Activated CD4-positive, alpha-beta T cell treated with anti-CD3 and anti-CD28 coated beads, Interleukin-2, amount 50 U/mL, for 24 hours (primary cell): Measurements from ENCODE around the gene RAD50.
"Not testable (repeated sequence)": the region's sequence is repeated elsewhere in the genome, so short reads cannot be mapped to it uniquely, and the experiment has no call there.

ENCODE experiments used
- DNase-seq, 2 donors: peaks; one replicate each; pipeline ENCODE4 v3.0.0-alpha.2; 2020; ENCODE audit warnings: low read depth in 1 of 2, low spot score in 1 of 2

Gene RAD50

DNA sequence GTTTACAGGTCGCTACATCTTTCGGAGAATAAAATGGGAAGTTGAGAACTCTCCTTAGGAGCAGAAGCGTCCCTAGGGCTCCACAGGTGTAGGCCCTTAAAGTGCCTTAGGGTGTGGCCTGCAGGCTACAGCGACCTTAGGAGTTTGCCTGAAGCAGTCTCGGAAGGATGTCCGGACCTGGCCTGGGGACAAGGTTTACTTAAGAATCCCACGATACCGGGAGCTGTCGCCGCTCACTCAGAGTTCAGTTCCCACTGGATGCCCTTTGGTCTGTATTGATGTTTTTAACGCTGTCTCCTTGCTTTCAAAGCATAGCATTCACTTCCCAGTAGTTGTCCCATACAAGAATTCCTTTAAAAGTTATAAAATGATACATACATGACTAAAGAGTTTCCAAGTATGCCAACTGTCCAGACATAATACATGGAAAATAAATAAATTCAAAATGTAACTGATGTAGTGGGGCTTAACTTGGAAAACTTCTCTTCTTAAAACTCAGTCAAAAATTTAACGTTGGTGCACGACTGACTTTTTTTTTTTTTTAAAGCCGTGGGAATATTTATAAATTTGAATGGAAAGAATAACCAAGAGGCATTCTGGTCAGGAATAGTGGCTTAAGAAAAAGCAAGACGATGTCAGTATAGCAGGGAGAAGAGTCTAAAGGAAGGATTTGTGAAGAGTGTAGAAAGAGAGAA, 848 bp downstream of the RAD50 start:
- DNase-seq: peak; percentile 11 to 13

DNA sequence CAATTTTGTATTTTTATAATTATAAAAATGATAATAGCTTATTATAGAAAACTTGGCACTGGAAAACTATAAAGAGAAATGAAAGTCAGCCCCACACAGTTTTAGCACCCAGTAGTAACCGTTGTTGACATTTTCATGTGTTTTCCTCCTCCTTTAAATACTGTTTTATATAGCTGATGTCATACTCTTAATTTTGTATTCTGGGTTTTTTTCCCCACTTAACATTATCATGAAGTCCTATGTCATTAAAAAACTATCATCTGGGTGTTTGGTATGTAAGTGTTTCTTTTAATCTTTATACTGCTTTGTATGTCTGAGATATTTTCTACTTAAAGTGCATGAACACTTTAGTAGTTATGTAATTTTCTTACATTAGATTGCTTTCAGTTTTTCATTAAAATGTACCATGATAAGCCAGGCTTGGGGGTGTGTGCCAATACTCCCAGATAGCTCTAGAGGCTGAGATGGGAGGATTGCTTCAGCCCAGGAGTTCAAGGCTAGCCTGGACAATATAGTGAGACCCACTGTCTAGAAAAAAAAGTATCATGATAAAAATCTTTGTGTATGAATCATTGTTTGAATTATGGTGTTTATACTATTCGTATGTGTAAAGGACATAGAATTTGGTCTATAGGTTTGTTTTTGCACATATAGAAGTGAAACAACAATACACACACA, 2.7 kb downstream of the RAD50 start:
- no peak for DNase-seq

DNA sequence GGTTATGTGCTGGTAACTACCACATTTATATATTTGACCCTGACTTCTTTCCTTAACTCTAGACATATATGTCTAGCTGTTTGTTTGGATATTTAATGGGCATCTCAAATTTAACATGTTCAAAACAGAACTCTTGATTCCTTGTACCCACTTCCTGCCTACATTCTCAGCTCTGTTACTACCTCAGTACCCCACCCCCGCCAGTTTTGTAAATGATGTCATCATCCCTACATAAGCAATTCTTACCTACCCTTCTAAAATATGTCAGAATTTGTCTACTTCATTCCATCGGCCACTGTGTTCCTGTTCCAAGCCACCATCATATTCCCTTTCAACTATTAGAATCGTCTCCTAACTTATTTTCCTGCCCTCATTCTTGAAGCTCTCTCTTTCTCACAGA, 4.8 kb downstream of the RAD50 start:
- DNase-seq: no peak

DNA sequence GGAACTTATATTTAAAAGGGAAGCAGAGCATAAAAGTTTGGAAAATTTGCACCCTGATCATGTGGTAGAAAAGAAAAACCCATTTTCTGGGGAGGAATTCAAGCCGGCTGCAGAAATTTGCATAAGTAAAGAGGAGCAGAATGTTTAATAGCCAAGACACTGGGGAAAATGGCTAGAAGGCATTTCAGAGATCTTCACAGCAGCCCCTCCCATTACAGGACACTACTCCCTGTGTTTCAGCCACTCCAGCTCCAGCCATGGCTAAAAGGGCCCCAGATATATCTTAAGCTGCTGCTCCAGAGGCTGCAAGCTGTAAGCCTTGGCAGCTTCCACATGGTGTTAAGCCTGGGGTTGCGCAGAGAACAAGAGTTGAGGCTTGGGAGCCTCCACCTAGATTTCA, 7.8 kb downstream of the RAD50 start:
- DNase-seq: not testable (repeated sequence)

DNA sequence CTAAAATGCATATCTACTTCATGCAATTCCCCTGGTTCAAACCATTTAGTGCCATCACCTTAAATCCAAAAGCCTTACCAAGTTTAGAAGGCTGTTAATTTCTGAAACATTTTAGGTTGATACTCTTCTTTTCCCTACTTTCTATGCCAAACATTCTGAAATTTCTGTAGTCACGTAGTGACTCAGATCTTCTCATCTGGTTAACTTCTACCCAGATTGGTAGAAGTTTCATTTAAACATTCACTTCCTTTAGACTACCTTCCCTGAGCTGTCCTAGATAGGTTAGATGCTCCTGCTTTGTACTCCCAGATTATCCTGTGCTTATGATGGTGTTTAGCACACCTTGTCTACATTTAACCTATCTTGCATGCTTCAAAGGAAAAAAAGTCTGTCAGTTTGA, 9.9 kb downstream of the RAD50 start:
- DNase-seq: no peak

DNA sequence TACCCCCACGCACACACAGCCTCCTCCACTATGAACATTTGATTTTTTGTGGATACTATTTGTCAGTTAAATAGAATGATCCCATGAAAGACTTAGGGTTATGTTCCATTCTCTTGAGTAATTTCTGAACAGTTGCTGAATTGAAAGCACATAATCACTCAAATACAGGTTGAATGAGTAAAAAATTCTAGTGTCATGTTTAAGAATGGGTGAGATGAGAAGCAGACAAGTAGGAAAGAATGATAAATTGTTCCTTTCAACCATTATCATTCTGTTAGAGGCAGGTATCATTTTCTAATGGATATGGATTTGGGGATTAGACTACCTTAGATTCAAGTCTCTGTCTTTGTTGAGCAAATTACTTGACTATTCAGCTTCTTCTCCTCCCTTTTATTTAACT, 19.3 kb downstream of the RAD50 start:
- no peak for DNase-seq

DNA sequence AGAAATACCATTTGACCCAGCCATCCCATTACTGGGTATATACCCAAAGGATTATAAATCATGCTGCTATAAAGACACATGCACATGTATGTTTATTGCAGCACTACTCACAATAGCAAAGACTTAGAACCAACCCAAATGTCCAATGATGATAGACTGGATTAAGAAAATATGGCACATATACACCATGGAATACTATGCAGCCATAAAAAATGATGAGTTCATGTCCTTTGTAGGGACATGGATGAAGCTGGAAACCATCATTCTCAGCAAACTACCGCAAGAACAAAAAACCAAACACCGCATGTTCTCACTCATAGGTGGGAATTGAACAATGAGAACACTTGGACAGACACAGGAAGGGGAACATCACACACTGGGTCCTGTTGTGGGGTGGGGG, 27.8 kb downstream of the RAD50 start:
- not testable (repeated sequence) for DNase-seq

DNA sequence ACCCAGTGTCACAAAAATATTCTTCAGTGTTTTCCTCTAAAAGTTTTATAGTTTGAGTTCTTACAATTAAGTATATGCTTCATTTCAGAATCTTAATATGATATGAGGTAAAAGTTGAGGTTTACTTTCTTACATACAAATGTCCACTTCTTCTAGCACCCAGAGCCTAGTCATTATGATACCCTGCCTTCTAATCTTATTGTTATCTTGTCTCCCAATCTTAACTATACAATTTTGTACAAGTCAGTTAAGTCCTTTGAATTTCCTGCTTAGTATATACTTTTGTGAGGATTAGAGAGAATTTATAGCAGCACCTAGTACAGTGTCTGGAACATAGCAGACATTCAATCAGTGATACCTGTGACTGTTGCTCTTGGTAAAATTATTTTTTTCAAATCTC, 29.3 kb downstream of the RAD50 start:
- no peak for DNase-seq

DNA sequence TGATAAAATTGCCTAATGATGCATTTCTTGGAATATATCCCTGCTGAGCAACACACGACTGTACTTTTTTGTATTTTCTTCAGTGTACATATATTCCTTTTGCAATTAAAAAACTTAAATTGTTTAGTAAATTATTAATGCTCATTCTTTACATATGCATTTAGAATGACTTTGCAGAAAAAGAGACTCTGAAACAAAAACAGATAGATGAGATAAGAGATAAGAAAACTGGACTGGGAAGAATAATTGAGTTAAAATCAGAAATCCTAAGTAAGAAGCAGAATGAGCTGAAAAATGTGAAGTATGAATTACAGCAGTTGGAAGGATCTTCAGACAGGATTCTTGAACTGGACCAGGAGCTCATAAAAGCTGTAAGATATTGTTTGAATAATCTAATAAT, 32.7 kb downstream of the RAD50 start:
- no peak for DNase-seq

DNA sequence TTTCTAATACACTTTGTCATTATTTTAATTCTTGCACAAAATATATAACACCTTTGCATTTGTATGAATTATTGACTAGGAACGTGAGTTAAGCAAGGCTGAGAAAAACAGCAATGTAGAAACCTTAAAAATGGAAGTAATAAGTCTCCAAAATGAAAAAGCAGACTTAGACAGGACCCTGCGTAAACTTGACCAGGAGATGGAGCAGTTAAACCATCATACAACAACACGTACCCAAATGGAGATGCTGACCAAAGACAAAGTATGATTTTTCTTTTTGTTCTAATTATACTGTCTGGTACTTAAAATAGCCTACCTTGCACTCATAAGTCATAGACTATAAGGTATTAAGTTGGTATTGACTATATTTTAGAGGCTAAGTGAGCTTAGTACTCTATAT, 34.4 kb downstream of the RAD50 start:
- DNase-seq: no peak

DNA sequence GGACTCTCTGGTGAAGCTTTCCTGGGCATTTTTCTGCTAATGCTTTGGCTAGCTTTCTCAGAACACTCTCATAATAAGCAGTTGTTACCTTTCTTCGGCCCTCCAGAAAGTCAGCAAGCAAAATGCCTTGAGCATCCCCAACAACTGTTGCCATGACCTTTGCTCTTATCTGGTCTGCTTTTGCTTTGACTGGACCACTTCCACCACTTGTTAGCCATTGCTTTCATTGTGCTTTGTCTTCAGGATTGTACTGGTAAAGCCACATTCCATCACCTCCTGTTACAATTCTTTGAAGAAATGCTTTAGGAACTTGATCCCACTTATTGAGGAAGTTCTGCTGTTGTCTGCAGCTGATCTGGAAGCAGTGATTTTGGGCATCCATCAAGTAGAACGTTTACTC, 35.7 kb downstream of the RAD50 start:
- DNase-seq: no peak

DNA sequence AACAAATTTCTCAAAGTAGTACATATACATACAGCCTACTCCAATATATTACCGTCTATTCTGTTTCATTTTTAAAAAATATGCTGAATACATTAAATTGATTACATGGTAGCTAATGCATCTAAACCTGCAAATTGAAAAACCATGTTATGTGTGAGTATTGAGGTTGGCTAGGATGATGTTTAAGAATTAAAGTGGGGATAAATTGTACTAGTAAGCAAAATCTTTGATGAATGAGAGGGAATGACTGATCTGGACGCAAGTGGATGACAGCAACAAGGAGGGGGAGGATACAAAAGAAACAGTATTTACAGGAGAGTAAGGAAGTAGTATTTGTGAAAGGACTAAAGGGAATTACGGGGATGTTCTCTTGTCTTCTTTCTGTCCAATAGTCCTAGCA, 37.4 kb downstream of the RAD50 start:
- no peak for DNase-seq

DNA sequence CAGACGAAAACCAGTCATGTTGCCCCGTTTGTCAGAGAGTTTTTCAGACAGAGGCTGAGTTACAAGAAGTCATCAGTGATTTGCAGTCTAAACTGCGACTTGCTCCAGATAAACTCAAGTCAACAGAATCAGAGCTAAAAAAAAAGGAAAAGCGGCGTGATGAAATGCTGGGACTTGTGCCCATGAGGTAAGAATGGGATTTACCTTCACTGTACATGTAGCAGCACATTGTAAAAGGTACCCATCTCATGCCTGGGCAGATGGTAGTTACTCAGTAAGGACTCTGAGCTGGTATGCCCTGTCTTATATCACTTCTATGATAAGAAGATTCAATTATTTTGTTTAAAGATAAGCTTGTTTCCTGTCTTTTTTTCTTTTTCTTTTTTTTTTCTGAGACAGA, 38.8 kb downstream of the RAD50 start:
- DNase-seq: no peak

DNA sequence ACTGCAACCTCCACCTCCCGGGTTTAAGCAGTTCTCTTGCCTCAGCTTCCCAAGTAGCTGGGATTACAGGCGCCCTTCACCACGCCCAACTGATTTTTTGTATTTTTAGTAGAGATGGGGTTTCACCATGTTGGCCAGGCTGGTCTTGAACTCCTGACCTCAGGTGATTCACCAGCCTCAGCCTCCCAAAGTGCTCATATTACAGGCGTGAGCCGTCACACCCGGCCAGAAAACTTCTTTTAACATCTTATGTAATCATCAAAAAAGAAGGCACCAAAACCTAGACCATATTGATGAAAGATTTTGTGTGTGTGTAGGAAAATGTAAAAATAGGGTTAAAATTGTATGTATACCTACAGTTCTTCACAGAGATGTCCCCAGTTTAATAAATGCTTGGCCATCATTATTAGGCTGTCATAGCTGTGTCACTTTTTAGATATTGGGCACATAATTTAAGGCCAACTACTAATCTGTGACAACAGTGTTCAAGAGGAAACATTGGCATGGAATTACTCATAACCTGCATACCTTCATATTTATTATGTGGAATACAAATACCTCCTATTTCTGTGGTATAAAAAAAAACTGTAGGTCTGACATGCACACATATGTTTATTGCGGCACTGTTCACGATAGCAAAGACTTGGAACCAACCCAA, 44.4 kb downstream of the RAD50 start:
- DNase-seq: no peak

DNA sequence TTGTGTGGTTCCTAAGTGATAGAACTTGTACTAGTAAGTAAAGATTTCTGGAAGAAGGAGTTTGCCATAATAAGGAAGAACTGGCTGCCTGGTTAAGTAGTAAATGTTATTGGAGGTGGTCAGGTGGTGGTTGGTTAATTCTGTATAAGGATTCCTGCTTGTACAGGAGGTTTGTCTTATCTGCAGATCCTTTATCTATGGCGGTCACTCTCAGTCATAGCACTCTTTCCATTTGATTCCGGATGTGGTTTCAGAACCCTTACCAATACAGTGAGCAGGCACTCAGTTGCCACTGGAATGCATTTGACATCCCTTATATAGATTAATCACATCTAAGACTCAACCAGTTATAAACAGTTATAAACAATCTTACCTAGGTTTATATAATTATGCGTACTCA, 50.3 kb downstream of the RAD50 start:
- DNase-seq: no peak

DNA sequence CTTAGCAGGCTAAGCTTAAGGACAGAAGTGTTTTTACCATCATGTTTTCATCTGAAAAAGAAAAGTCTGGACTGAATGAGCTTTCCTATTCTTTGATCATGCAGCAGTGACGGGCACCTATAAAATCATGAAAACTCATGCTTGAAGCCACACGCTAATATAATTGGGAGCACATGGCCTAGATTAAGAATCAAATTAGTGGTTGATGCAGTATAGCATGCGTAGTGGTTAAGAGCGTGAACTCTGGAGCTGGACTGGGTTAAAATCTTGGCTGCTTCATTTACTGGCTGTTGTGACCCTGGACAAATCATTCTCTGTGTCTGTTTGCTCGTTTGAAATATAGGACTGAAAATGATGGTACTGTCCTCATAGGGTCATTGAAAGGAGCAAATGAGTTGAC, 51.3 kb downstream of the RAD50 start:
- no peak for DNase-seq

DNA sequence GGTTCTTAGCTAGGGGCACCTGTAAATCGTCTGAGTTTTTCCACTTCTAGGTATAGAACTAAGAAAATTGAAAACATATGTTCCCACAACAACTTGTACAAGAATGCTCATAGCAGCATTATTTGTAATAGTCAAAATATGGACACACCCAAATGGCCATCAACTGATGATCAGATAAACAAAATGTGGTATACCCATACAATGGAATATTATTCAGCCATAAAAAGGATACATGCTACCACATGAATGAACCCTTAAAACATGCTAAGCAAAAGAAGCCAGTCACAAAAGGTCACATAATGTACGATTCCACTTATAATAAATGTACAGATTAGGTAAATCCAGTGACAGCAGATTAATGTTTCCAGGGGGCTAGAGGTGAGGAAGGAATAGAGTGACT, 55.2 kb downstream of the RAD50 start:
- no peak for DNase-seq

DNA sequence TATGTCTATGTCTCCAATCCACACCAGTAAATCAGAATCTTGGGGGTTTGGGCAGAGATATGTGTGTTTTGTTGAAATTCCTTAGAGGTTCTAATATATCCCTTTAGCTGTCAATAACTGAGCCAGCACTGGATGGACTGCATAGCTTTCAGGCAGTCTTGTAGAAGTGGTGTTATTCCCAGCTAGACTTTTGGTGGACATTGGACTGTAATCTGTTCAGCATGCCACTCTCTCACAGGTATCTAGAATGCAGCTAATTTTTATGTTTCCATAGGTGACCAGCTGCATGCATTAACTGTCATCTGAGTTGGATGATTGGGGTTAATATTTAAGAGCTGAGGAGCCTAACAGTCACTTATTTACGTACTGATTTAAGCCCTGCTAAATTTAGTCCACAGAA, 56.1 kb downstream of the RAD50 start:
- no peak for DNase-seq

DNA sequence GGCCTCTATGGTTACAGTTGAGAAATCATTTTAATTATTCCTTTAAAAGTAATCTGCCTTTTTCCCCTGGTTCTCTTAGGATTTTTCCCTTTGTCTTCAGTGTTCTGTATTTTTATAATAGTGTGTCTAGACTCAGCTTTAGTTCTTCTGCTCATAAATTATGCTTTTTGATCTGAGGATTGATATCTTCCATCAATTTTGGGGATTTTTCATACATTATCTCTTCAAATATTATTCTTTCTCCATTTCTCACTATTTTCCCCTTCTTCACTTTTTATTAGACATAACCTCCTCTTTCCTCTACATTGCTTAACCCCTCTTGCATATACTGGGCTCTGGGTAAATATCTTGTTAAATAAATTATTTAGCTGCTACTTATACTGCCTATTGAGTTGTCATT, 64.9 kb downstream of the RAD50 start:
- DNase-seq: no peak

DNA sequence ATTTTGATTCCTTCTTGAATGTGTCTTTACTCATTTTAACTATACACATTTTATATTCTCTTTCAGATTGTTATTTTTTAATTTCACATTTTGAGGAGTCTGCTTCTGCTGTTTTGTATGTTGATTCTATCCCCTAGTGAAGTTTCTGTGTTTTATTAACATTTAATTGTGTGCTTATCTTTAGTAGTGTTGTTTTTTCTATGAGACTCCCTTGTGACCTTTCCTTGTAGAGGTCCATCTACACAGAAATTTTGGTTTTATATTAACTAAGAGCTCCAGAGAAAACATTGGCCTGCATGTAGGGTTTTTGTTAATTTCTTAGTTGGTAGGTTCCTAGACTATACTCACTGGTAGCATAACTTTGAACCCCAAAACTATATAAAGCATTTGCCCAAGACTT, 65.8 kb downstream of the RAD50 start:
- no peak for DNase-seq

DNA sequence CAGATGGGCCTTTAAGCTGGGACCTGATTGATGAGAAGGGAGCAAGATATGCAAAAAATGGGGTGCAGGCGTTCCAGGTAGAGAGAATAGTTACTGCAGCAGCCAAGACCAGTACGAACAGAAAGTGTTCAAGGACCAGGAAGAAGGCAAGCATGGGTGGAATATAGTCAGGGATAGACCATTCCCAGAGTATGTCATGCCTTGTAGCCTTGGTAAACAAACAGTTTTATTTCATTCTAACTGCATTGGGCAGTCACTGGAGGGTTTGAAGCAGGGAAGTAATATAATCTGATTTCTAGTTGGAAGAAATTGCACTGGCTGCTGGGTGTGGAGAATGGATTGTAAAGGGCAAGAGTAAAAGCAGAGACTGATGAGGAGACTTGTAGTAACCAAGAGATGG, 70.7 kb downstream of the RAD50 start:
- no peak for DNase-seq

DNA sequence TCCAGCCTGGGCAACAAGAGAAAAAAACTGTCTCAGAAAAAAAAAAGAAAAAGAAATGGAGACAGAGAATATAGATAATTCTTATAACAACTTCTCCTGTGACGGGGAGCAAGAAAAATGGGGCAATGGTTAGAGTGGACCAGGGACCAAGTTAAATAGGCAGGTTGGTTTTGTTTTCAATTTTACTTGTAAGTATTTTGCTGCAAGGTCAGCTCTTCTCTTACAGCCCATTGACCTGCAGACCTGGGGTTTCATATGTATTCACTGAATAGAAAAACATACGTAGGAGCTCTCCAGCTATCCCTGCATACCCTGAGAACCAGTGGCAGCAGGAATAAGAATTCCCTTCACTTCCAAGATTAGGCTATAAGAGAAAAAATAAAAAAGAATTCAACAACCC, 72.0 kb downstream of the RAD50 start:
- DNase-seq: no peak
